DMS114 treated with DMSO at 0.1 percent for 48 hours (cell line): Measurements from ENCODE around the gene MDM4.
"Not testable (repeated sequence)": the region's sequence is repeated elsewhere in the genome, so short reads cannot be mapped to it uniquely, and the experiment has no call there.

Source experiments
- DNase-seq: peaks from one replicate; lab custom pipeline; 2025; ENCODE audit not compliant: unreplicated experiment; lab: John Stamatoyannopoulos, UW

The MDM4 gene

DNA sequence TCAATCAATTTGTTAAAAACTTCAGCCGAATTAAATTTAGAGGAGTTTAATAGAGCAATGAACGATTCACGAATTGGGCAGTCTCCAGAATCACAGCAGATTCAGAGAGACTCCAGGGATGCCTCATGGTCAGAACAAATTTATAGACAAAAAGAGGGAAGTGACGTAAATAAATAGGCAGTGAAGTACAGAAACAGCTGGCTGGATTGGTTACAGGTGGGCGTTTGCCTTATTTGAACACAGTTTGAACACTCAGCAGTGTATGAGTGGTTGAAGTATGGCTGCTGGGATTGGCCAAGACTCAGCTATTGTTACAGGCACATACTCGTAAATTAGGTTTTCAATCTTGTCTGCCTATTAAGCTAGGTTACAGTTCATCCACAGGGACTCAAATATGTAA, 43.8 kb downstream of the MDM4 start:
- not testable (repeated sequence) for DNase-seq

DNA sequence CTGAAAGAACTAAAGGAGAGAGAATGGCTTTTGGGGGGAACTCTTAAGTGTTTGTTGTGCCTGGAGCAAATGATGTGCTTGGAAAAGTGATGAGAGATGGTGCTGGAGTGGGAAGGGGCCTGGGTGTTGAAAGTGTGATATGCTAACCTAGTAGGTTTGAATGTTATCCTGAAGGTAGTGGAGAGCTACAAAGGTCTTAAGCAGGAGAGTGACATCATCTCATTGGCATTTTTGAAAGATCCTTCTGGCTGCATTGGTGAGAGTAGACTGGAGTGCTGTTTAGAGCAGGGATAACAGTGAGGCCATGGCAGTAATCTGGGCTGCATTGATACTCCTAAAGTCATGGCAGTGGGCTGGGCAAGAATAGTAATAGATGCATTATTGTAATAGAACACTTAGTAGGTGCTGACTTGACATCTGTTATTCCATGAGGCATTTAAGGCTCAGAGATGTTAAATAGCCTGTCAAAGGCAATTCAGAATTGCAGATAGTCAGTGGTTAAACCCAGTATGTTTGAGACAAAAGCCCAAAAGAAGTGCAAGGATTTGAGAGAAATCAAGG, 44.5 kb downstream of the MDM4 start:
- no peak for DNase-seq

DNA sequence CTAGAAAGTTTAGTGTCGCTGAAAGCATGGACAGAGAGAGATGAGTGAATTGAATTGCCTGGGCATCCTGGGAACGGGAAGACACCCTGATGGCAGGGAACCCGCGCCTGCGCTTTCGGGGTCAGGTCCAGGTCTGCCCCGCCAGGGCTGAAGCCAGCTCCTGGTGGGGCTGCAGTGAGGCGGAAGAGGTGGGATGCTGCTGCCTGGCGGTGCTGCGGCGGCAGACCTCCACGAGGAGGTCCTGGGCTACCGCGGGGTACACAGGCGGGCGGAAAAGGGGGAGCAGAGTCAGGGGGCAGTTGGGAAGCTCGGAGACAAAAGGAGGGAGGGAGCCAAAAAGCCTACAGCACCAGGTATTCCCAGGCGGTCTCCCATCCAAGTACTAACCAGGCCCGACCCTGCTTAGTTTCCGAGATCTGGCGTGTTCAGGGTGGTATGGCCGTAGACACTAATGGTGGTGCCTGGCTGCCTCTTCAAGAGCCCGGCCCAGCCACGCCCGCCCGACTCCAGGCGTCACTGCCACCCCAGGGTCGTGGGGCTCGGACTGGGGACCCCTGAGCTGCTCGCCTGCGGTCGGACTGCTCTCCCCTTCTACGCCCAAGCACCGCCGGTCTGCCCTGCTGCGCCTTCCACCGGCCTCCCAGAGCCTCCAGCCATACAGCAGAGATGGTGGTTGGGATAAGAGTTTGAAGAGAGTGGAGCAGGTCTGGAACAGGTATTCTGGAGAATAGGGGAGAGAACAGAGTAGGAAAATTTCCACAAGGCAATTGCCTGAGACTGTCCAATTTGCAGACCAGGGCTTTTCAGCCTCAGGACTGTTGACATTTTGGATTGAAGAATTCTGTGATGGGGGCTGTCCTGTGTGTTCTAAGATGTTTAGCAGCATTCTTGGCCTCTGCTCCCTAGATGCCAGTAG, 46.1 kb downstream of the MDM4 start:
- DNase-seq: no peak

GRCh38 chr1:204563307-204563706, 47.1 kb downstream of the MDM4 start:
- DNase-seq: no peak

DNA sequence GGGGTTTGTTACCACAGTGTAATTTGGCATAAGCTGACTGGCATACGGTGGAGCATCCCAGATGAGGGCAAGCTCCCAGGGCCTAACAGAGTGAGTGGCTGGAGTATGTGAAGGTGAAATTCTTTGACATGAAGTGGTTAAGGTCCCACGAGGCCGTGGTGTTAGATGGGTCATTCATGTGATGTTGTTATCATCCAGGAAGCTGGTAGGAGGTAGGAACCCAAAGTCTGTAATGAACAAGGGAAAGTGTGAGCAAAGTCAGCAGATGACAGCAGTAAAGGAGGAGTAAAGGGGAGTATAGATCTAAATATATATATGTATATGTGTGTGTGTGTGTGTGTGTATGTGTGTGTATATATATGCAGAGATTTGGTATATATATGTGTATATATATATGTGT, 47.6 kb downstream of the MDM4 start:
- DNase-seq: no peak

- no peak for DNase-seq
These were observed 48.6 kb downstream of the MDM4 start for GRCh38 chr1:204564835-204565234.

DNA sequence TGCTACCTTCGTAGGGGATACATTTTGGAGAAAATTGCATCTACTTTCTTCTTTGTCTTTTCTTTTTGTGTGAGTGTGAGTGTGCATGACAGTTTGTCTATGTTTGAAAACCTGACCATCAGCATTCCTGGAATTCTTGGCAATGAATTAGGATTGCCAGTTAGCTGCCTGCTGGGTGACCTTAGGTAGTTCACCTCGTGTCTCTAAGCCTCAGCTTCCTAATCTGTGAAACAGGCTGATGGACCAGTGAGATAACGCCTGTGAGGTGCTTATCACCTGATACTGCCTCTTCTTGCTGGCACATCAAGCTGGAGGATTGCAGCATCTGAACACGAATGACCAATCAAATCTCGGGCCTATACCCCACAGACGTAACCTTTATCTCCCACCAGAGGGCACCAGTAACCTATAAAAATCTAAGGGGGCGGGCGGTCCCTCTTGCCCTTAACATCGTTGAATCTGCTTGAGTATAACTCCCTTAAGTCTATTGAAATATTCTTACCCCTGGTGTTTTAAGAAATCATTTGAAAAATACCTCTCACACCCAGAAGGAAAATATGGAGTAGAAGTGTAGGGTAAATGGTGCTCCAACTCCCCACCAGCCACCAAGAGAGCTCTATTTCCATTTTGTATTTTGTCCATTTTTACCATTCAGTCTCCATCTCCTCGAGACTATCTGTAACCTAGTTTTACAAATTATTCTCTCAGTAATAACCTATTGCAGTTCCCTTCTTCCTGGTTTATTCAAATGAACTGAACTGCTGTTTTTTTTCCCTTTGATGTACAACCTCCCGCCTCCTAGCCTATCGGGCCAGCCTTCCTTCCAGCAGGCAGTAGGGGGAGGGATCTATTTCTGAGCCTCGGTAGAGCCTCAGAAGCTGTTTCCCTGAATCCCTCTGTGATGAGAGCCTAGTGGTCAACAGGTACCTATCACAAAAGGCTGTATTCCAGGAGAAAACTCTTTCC, 49.7 kb downstream of the MDM4 start:
- peak; percentile 84 for DNase-seq

DNA sequence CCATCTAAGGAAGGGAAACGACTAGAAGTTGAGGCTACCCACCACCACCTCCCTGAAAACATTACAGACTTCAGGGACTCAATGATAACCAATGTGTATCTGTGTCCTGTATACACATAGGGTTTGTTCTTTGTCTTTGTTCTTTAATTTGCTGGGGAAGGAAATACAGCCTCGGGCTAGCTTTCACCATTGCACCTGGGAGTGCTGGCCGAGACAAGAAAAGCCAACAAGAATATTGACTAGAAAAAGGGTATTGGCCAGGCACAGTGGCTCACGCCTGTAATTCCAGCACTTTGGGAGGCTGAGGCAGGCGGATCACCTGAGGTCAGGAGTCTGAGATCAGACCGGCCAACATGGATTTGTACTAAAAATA, 50.4 kb downstream of the MDM4 start:
- DNase-seq: no peak

- no peak for DNase-seq
These were observed 50.9 kb downstream of the MDM4 start for GRCh38 chr1:204567071-204567470.

DNA sequence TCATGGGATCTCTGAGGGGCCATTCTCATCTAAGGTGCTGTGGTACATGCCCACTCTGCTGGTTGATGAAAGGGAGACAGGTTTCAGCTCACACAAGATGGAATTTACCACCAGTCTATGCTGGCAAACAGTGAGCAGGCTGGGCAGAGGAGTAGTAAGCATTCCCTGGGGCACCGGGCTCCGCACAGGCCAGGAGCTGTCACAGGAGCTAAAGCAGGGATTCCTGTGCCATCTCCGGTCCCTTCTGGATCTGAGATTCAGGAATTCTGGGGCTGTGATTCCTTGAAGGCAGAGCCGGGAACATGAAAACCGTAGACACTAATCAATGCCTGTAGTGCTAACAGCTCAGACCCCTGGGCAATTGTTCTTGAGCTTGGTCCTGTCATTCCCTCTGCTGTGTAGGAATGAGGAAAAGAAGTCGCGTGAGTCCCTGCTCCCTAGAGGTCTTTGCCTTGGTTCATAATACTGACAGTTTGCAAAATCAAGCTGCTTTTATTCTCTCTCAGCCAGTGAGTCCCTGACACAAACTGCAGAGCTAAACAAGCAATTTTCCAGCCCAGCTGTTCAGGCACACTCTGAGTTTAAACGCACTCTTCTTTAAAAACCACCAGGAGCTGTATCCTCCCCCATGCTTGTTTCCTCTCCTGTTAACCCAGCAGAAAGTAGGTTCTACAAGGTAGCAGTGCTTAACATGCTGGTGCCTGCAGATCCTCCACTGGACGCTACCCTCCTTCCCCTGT, 52.5 kb downstream of the MDM4 start:
- no peak for DNase-seq

GRCh38 chr1:204569478-204569877, 53.3 kb downstream of the MDM4 start:
- no peak for DNase-seq

DNA sequence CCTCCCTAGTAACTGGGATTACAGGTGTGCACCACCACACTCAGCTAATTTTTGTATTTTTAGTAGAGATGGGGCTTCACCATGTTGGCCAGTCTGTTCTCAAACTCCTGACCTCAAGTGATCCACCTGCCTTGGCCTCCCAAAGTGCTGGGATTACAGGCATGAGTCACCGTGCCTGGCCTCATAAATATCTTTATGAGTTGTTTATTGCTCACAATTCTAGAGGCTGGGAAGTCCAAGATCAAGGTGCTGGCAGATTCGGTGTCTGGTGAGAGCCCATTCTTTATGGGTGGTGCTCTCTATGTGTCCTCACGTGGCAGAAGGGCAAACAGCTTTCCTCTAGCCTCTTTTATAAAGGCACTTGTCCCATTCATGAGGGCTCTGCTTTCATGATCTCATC, 53.8 kb downstream of the MDM4 start:
- not testable (repeated sequence) for DNase-seq

DNA sequence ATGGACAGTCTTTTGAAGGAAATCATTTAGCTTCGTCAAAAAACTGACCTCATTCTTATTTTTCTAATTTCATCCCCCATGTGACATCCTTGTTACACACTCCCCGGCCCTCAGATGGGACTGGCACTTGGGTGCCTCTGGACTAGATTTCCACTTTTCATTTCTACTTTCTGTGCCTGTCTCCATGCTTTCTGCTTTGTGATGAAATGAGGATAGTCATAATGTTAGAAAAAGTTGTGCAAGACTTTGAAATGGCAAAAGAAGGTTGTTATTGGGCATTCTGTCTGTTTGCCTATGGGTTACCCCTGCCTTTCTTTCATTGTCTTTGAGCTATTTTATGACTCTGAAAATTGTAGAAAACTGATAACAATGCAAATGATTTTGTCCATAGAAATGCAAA, 54.9 kb downstream of the MDM4 start:
- DNase-seq: no peak

- DNase-seq: no peak
These were observed 55.4 kb downstream of the MDM4 start for GRCh38 chr1:204571631-204572030.

- DNase-seq: no peak
These were observed 57.0 kb downstream of the MDM4 start for GRCh38 chr1:204572923-204573922.

GRCh38 chr1:204574016-204574864, 58.0 kb downstream of the MDM4 start:
- no peak for DNase-seq

- DNase-seq: no peak
These were observed 58.6 kb downstream of the MDM4 start for GRCh38 chr1:204574865-204575163.

- no peak for DNase-seq
These were observed 59.3 kb downstream of the MDM4 start for GRCh38 chr1:204575221-204576190.
